DND-41 (cell line): Measurements from ENCODE around the gene CDH23.

Experiments used
- CTCF ChIP-seq: IDR thresholded peaks from 2 replicates; pipeline ENCODE4 v1.5.1; 2012; ENCODE audit warnings: borderline replicate concordance, low read length, moderate library complexity, mild to moderate bottlenecking; ENCODE audit not compliant: poor library complexity, severe bottlenecking; ENCODE audit errors: extremely low read depth
- EZH2 ChIP-seq: IDR thresholded peaks from 3 replicates; pipeline ENCODE4 v1.6.1; 2012; ENCODE audit warnings: borderline replicate concordance, low read depth, mild to moderate bottlenecking, moderate library complexity, low read length, inconsistent platforms; ENCODE audit not compliant: severe bottlenecking

GRCh38 chr10:71598621-71599055 lies 201.9 kb downstream of the CDH23 start:
- TF ChIP-seq CTCF (no peak), EZH2 (no peak)
